GM18858 (cell line): Measurements from ENCODE around the gene ANTXR1.

Experiments
- ATAC-seq: cut with Tn5 transposase; IDR thresholded peaks from one replicate; pipeline ENCODE4 v1.9.1; 2021; ENCODE audit not compliant: unreplicated experiment

The ANTXR1 gene

GRCh38 chr2:69204654-69205053, 191.7 kb downstream of the ANTXR1 start:
- no peak for ATAC-seq

GRCh38 chr2:69205076-69205475, 192.1 kb downstream of the ANTXR1 start:
- no peak for ATAC-seq

- no peak for ATAC-seq
Measured at GRCh38 chr2:69205491-69205890, 192.5 kb downstream of the ANTXR1 start.

- ATAC-seq = no peak
Measured at GRCh38 chr2:69208023-69208595, 195.1 kb downstream of the ANTXR1 start.

- ATAC-seq = no peak
Measured at GRCh38 chr2:69209482-69209881, 196.5 kb downstream of the ANTXR1 start.

- no peak for ATAC-seq
Measured at GRCh38 chr2:69210385-69210784, 197.4 kb downstream of the ANTXR1 start.

- ATAC-seq = no peak
Measured at GRCh38 chr2:69211048-69211447, 198.1 kb downstream of the ANTXR1 start.

GRCh38 chr2:69211686-69212085, 198.7 kb downstream of the ANTXR1 start:
- ATAC-seq = no peak

- no peak for ATAC-seq
Measured at GRCh38 chr2:69212238-69213028, 199.5 kb downstream of the ANTXR1 start.

- ATAC-seq = no peak
Measured at GRCh38 chr2:69213201-69213600, 200.2 kb downstream of the ANTXR1 start.

- ATAC-seq = no peak
Measured at GRCh38 chr2:69213782-69214181, 200.8 kb downstream of the ANTXR1 start.

- no peak for ATAC-seq
Measured at GRCh38 chr2:69214898-69215297, 201.9 kb downstream of the ANTXR1 start.

- no peak for ATAC-seq
Measured at GRCh38 chr2:69216535-69217332, 203.8 kb downstream of the ANTXR1 start.

GRCh38 chr2:69217333-69218080, 204.5 kb downstream of the ANTXR1 start:
- ATAC-seq = no peak

GRCh38 chr2:69221512-69221911, 208.5 kb downstream of the ANTXR1 start:
- no peak for ATAC-seq

- no peak for ATAC-seq
Measured at GRCh38 chr2:69221960-69222751, 209.2 kb downstream of the ANTXR1 start.

- no peak for ATAC-seq
Measured at GRCh38 chr2:69222953-69223658, 210.1 kb downstream of the ANTXR1 start.

- no peak for ATAC-seq
Measured at GRCh38 chr2:69223759-69224511, 211.0 kb downstream of the ANTXR1 start.

GRCh38 chr2:69224512-69224837, 211.5 kb downstream of the ANTXR1 start:
- no peak for ATAC-seq
